ENCODE measurements around the gene RIMBP2. TPM values are rescaled to one million over a fixed set of nuclear protein-coding genes. Genes with fewer than 3 reads are reported as not detected.

RIMBP2 gene
- total RNA-seq, 1 experiment from 2014 or later: not detected

DNA sequence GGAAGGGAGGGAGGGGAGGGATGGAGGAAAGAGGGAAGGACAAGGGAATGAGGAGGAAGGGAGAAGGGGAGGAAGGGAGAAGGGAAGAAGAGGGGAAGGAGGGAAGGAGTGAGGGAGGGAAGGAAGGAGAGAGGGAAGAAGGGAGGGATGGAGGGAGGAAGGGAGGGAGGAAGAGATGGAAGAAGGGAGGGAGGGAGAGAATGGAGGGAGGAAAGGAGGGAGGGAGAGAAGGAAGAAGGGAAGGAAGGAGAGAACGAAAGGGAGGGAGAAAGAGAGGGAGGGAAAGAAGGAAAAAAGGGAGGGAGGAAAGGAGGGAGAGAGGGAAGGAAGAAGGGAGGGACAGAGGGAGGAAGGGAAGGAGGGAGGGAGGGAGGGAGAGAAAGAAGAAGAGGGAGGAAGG lies 49.5 kb downstream of the RIMBP2 start:
- no TSS peak for BruUV-seq (replicated peaks)
- intact Hi-C loops (cut with micrococcal nuclease; ENCODE audit: unreplicated experiment): no loop called here
- Mint-ChIP-seq H3K9me3 (ENCODE audit: unreplicated experiment) (peaks cover 36% of the 10 kb centered on the region), H3K27ac (ENCODE audit: unreplicated experiment) (no peak overlapping the region), H3K4me1 (ENCODE audit: low read depth, unreplicated experiment) (no peaks in the 10 kb centered on the region), H3K4me3 (ENCODE audit: unreplicated experiment) (no peak overlapping the region), H3K27me3 (ENCODE audit: insufficient read depth, unreplicated experiment) (no peaks in the 10 kb centered on the region), H3K36me3 (ENCODE audit: insufficient read depth, unreplicated experiment) (no peaks in the 10 kb centered on the region)
- H3K4me3 ChIP-seq (ENCODE audit: low read depth, low read length): no peak overlapping the region
- no peaks in the 10 kb centered on the region for H3K27me3 ChIP-seq (replicated peaks; ENCODE audit: control insufficient read depth, insufficient read depth, low read length)
- no peak for DNase-seq
- no peaks in the 10 kb centered on the region for H3K9me3 ChIP-seq
- CTCF ChIA-PET: no interaction called here
- POLR2A ChIA-PET: no interaction called here
- TF ChIP-seq, protein P1, sequence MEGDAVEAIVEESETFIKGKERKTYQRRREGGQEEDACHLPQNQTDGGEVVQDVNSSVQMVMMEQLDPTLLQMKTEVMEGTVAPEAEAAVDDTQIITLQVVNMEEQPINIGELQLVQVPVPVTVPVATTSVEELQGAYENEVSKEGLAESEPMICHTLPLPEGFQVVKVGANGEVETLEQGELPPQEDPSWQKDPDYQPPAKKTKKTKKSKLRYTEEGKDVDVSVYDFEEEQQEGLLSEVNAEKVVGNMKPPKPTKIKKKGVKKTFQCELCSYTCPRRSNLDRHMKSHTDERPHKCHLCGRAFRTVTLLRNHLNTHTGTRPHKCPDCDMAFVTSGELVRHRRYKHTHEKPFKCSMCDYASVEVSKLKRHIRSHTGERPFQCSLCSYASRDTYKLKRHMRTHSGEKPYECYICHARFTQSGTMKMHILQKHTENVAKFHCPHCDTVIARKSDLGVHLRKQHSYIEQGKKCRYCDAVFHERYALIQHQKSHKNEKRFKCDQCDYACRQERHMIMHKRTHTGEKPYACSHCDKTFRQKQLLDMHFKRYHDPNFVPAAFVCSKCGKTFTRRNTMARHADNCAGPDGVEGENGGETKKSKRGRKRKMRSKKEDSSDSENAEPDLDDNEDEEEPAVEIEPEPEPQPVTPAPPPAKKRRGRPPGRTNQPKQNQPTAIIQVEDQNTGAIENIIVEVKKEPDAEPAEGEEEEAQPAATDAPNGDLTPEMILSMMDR (IDR thresholded peaks at IDR 0.05; ENCODE audit: insufficient read depth in 1 of 2, low read depth in 1 of 2, low read length in 1 of 2, severe bottlenecking in 1 of 2, unreplicated experiment in 1 of 2): no peak
- no peaks in the 10 kb centered on the region for H3K4me1 ChIP-seq
- no peaks in the 10 kb centered on the region for H3K36me3 ChIP-seq (ENCODE audit: control insufficient read depth, insufficient read depth, low read length)

DNA sequence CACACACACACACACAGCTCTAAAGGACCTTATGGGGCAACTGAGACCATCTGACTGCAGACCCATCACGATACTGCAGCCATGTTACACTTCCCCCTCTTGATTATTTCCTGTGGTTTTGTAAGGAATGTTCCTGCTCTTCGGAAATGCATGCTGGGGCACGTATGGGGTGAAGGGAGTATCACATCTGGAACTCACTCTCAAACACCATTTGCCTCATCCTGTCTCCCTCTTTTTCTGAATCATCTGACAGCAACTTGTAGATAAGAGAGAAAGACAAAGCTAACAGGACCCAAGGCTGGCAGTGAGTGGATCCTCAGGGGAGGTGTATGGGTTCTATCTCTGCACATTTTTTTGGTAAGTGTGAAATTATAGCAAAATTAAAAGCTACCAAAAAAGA lies 50.3 kb downstream of the RIMBP2 start:
- H3K27me3 ChIP-seq (replicated peaks; ENCODE audit: control insufficient read depth, insufficient read depth, low read length): no peaks in the 10 kb centered on the region
- TF ChIP-seq, protein P1 (IDR thresholded peaks at IDR 0.05; ENCODE audit: insufficient read depth in 1 of 2, low read depth in 1 of 2, low read length in 1 of 2, severe bottlenecking in 1 of 2, unreplicated experiment in 1 of 2): no peak
- H3K9me3 Mint-ChIP-seq (ENCODE audit: unreplicated experiment): peaks cover 27% of the 10 kb centered on the region
- no peak for DNase-seq
- no TSS peak for BruUV-seq (replicated peaks)
- no peaks in the 10 kb centered on the region for H3K4me1 Mint-ChIP-seq (ENCODE audit: low read depth, unreplicated experiment)
- H3K4me3 ChIP-seq (ENCODE audit: low read depth, low read length): no peak overlapping the region
- intact Hi-C loops (cut with micrococcal nuclease; ENCODE audit: unreplicated experiment): no loop called here
- no peaks in the 10 kb centered on the region for H3K27me3 Mint-ChIP-seq (ENCODE audit: insufficient read depth, unreplicated experiment)
- 0 out of 2 replicates have a peak, but pooled peaks cover 3% of the 10 kb centered on the region for H3K4me1 ChIP-seq
- POLR2A ChIA-PET: no interaction called here
- no peak overlapping the region for H3K4me3 Mint-ChIP-seq (ENCODE audit: unreplicated experiment)
- H3K36me3 Mint-ChIP-seq (ENCODE audit: insufficient read depth, unreplicated experiment): no peaks in the 10 kb centered on the region
- CTCF ChIA-PET: no interaction called here
- no peaks in the 10 kb centered on the region for H3K36me3 ChIP-seq (ENCODE audit: control insufficient read depth, insufficient read depth, low read length)
- no peak overlapping the region for H3K27ac Mint-ChIP-seq (ENCODE audit: unreplicated experiment)
- no peaks in the 10 kb centered on the region for H3K9me3 ChIP-seq

DNA sequence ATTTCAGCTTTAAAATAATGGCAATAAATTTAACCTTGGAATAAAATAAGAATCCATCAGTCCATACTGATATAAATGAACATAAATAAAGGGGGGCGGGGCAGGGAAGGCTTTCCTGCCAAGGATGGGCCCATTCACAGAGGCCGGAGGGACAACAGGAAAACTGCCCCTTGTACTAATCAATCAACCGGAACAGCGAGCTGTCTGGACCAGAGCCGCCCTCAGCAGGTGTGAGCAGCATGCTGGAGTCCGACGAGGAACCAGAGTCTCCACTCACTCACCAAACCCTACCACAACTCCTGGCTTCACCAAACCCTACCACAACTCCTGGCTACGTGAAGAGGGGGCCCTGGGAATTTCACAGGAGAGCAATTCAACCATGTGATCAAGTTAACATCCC lies 51.3 kb downstream of the RIMBP2 start:
- Mint-ChIP-seq H3K9me3 (ENCODE audit: unreplicated experiment) (peaks cover 25% of the 10 kb centered on the region), H3K4me1 (ENCODE audit: low read depth, unreplicated experiment) (no peaks in the 10 kb centered on the region), H3K27ac (ENCODE audit: unreplicated experiment) (no peak overlapping the region), H3K27me3 (ENCODE audit: insufficient read depth, unreplicated experiment) (no peaks in the 10 kb centered on the region), H3K36me3 (ENCODE audit: insufficient read depth, unreplicated experiment) (no peaks in the 10 kb centered on the region), H3K4me3 (ENCODE audit: unreplicated experiment) (no peak overlapping the region)
- no peaks in the 10 kb centered on the region for H3K27me3 ChIP-seq (replicated peaks; ENCODE audit: control insufficient read depth, insufficient read depth, low read length)
- H3K9me3 ChIP-seq: no peaks in the 10 kb centered on the region
- no TSS peak for BruUV-seq (replicated peaks)
- DNase-seq: no peak
- POLR2A ChIA-PET: no interaction called here
- intact Hi-C loops (cut with micrococcal nuclease; ENCODE audit: unreplicated experiment): no loop called here
- H3K36me3 ChIP-seq (ENCODE audit: control insufficient read depth, insufficient read depth, low read length): no peaks in the 10 kb centered on the region
- H3K4me1 ChIP-seq: 0 out of 2 replicates have a peak, but pooled peaks cover 3% of the 10 kb centered on the region
- CTCF ChIA-PET: no interaction called here
- TF ChIP-seq, protein P1 (IDR thresholded peaks at IDR 0.05; ENCODE audit: insufficient read depth in 1 of 2, low read depth in 1 of 2, low read length in 1 of 2, severe bottlenecking in 1 of 2, unreplicated experiment in 1 of 2): no peak
- H3K4me3 ChIP-seq (ENCODE audit: low read depth, low read length): no peak overlapping the region

Data from Caco-2 (cell line).